Lung (tissue), 12 donors: ENCODE results near the gene LOXHD1. TPM values are rescaled to one million over a fixed set of nuclear protein-coding genes. Genes with fewer than 3 reads are reported as not detected.

Experiments used
- ATAC-seq: fragments of 200-7000 bp; cut with Tn5 transposase; one replicate; pipeline ENCODE4 v1.9.1; 2020; ENCODE audit warnings: moderate number of reproducible peaks; ENCODE audit not compliant: insufficient read depth, low FRiP score
- DNase-seq, 3 donors: peaks; one replicate each; pipeline ENCODE4 v3.0.0-alpha.2; 2013 to 2017
- H3K27ac ChIP-seq, 2 donors: one replicate each; pipeline ENCODE4 v1.5.1; 2013; ENCODE audit warnings: mild to moderate bottlenecking in 2 of 2, moderate library complexity in 2 of 2, control low read depth in 1 of 2, inconsistent platforms in 1 of 2, low read depth in 1 of 2, low read length in 1 of 2
- H3K27me3 ChIP-seq, 3 donors: one replicate each; pipeline ENCODE4 v1.5.1; 2013; ENCODE audit warnings: low read length in 2 of 3; ENCODE audit not compliant: control insufficient read depth in 3 of 3, insufficient read depth in 3 of 3
- H3K36me3 ChIP-seq, 4 donors: one replicate each; pipeline ENCODE4 v1.5.1; 2013; ENCODE audit warnings: low read length in 4 of 4, mild to moderate bottlenecking in 1 of 4, moderate library complexity in 1 of 4; ENCODE audit not compliant: control insufficient read depth in 4 of 4, insufficient read depth in 4 of 4
- H3K4me1 ChIP-seq, 5 donors: one replicate each; pipeline ENCODE4 v1.5.1; 2013; ENCODE audit warnings: low read length in 5 of 5, mild to moderate bottlenecking in 2 of 5, moderate library complexity in 1 of 5; ENCODE audit not compliant: control insufficient read depth in 5 of 5, insufficient read depth in 5 of 5
- H3K4me3 ChIP-seq: one replicate; pipeline ENCODE4 v1.5.1; 2013; ENCODE audit warnings: mild to moderate bottlenecking, control low read depth, moderate library complexity
- H3K9ac ChIP-seq, 2 donors: one replicate each; pipeline ENCODE4 v1.5.1; 2013; ENCODE audit warnings: low read length in 2 of 2, control low read depth in 1 of 2; ENCODE audit not compliant: insufficient read depth in 1 of 2
- H3K9me3 ChIP-seq, 4 donors: one replicate each; pipeline ENCODE4 v1.5.1; 2013; ENCODE audit warnings: low read length in 3 of 4, mild to moderate bottlenecking in 1 of 4, moderate library complexity in 1 of 4; ENCODE audit not compliant: control insufficient read depth in 4 of 4, insufficient read depth in 3 of 4
- WGBS, 2 donors: extraction: QIAGEN DNeasy Blood & Tissue Kit; methylation state at CpG; one replicate each; pipeline ENCODE4 v1.1.7; 2013; 5-methylcytosine and 5-hydroxymethylcytosine counted together
- polyA plus RNA-seq, 2 donors: library from polyadenylated mRNA; stranded (reverse); fragments of 200-250 nt; gene quantifications; one replicate each; pipeline ENCODE4 v1.2.1, GENCODE V29; 2013
- total RNA-seq, 2 donors: library from RNA; depleted of rRNA in 1 of 2; stranded (reverse); fragments of >200 nt in 1 of 2; gene quantifications; one replicate each; pipeline ENCODE4 v1.2.1, GENCODE V29; 2014 to 2021
- TF ChIP-seq, protein P1 (sequence below): IDR thresholded peaks from 2 replicates; pipeline ENCODE4 v1.5.1; 2012; ENCODE audit warnings: mild to moderate bottlenecking; ENCODE audit errors: control extremely low read depth, extremely low read depth
- donor health status: control.
- donor health status: control.
- donor health status: Bipolar disorder and iron deficiency.
- donor health status: healthy.
- donor health status: DM: yes; HTN: yes; CAD: no.

The LOXHD1 gene
- total and polyA plus RNA-seq, 4 donors: 0.45 to 3.1 (median 1.2) TPM

DNA sequence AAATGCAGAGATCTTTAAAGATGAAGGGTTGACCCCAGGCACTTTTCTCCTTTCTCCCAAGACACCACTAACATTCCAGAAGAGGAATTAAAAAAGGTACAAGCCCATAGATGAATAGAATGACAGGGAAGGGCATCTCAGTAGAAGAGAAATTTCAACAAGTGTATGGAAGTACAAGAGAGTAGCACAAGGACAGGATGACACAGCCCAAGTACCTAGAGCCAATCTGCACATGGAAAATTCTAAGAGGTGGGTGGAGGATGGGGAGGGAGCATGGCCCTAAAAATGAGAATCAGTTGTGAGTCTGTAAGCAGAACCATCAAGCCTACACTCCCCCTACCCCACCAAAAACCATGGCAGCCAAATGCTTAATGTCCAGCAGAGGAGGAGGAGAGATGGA, 39.7 kb upstream of the LOXHD1 start:
- no peaks in the 10 kb centered on the region for H3K27me3 ChIP-seq
- peaks cover 0 to 2% (median 0%) of the 10 kb centered on the region in 4 donors for H3K9me3 ChIP-seq
- H3K9ac ChIP-seq: no peak overlapping the region
- H3K4me3 ChIP-seq: no peak overlapping the region
- DNase-seq (no peak), ATAC-seq (no peak)
- no peaks in the 10 kb centered on the region for H3K36me3 ChIP-seq
- no peak overlapping the region for H3K27ac ChIP-seq
- TF ChIP-seq, protein P1, sequence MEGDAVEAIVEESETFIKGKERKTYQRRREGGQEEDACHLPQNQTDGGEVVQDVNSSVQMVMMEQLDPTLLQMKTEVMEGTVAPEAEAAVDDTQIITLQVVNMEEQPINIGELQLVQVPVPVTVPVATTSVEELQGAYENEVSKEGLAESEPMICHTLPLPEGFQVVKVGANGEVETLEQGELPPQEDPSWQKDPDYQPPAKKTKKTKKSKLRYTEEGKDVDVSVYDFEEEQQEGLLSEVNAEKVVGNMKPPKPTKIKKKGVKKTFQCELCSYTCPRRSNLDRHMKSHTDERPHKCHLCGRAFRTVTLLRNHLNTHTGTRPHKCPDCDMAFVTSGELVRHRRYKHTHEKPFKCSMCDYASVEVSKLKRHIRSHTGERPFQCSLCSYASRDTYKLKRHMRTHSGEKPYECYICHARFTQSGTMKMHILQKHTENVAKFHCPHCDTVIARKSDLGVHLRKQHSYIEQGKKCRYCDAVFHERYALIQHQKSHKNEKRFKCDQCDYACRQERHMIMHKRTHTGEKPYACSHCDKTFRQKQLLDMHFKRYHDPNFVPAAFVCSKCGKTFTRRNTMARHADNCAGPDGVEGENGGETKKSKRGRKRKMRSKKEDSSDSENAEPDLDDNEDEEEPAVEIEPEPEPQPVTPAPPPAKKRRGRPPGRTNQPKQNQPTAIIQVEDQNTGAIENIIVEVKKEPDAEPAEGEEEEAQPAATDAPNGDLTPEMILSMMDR: no peak
- H3K4me1 ChIP-seq: no peaks in the 10 kb centered on the region

DNA sequence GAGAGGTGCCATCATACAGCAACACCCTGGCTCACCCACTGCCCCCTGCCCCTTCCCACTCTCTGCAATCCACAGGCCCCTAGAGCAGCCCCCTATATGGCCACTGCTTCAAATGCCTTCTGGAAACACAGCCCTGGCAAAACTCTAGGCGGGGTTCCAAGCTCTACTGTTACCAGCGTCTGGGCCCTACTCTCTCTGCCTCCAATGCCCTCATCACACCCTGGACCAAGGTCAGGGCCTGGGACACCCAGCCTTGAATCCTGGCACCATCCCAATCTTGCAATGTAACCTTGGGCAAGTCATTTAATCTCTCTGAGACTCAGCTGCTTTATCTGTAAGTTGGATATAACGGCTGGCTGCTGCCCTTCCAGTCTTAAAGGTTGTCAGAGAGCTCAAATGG, 39.2 kb upstream of the LOXHD1 start:
- ATAC-seq (no peak), DNase-seq (no peak)
- WGBS, 2 donors: 76 to 80% methylated on average over 3 of the region's 3 CpGs
- Histone ChIP-seq H3K9me3 (peaks cover 0 to 2% (median 0%) of the 10 kb centered on the region in 4 donors), H3K36me3 (no peaks in the 10 kb centered on the region), H3K4me1 (no peaks in the 10 kb centered on the region), H3K9ac (no peak overlapping the region), H3K27me3 (no peaks in the 10 kb centered on the region), H3K27ac (no peak overlapping the region), H3K4me3 (no peak overlapping the region)
- TF ChIP-seq, protein P1: no peak

DNA sequence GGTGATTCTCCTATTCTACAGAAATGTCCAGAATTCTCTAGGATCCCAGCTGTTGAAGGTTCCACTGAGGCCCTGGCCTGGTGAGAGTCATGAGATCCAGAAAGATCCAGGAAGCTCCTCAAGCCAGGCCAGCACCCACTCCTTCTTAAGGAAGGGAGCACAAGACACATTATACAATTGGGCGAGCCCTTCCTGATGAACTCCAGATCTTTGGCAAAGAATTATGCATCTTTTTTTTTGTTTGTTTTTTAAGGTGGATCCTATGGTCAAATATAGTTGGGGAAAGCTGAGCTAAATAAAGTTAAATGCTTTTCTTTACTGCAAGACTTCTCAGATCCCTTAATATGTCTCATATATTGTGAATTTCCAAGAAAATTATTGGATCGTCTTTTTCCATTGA, 37.0 kb upstream of the LOXHD1 start:
- Histone ChIP-seq H3K4me1 (no peaks in the 10 kb centered on the region), H3K27me3 (no peaks in the 10 kb centered on the region), H3K9ac (no peak overlapping the region), H3K9me3 (peaks cover 0 to 2% (median 0%) of the 10 kb centered on the region in 4 donors), H3K4me3 (no peak overlapping the region), H3K27ac (no peak overlapping the region), H3K36me3 (no peaks in the 10 kb centered on the region)
- 91 to 92% methylated on average over 2 of the region's 2 CpGs for WGBS, 2 donors
- no peak for DNase-seq
- no peak for ATAC-seq
- TF ChIP-seq, protein P1: no peak

DNA sequence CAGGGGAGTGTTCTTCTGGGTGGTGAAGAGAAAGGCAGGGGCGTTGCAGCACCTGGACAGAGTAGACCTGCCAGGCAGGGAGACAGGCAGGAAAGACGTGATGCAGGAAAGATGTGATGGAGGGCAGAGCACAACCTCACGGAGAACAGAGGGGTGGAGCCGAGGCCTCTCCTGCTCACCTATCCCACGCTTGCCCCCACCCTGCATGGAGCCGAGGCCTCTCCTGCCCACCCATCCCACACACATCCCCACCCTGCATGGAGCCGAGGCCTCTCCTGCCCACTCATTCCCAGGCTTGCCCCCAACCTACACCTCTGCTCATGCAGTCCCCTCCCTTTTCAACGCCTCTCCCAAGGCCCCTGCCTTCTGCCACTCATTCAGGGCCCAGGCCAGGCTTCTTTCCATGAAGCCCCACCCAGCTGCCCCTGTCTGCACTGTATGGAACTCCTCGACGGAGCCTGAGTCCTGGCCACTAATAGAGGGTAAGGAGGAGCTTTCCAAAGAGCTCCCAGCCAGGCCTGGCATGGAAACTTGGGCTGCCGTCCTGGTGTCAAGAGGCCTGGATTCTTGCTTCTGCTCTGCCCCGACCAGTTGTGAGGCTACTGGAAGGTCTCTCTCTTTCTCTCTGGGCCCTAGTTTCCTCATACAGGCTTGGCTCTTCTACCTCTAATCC, 32.0 kb upstream of the LOXHD1 start:
- H3K4me3 ChIP-seq: no peak overlapping the region
- DNase-seq (no peak), ATAC-seq (no peak)
- TF ChIP-seq, protein P1: no peak
- H3K9me3 ChIP-seq: no peaks in the 10 kb centered on the region
- WGBS, 2 donors: 79 to 88% methylated on average over 12 of the region's 12 CpGs
- no peak overlapping the region for H3K27ac ChIP-seq
- H3K36me3 ChIP-seq: no peaks in the 10 kb centered on the region
- no peaks in the 10 kb centered on the region for H3K4me1 ChIP-seq
- no peaks in the 10 kb centered on the region for H3K27me3 ChIP-seq
- no peak overlapping the region for H3K9ac ChIP-seq
